ENCODE measurements around the gene GNS. TPM values are rescaled to one million over a fixed set of nuclear protein-coding genes. Genes with fewer than 3 reads are reported as not detected.

GNS gene
- total and polyA plus RNA-seq, 2 of the 13 experiments (the other 11 are each of a cell fraction or from before 2014, with no cell fraction given) = 49.8 to 51.0 TPM

GRCh38 chr12:64759035-64759894 is at the start of gene GNS (continued):
- TF ChIP-seq NR2F1 (CRISPR knock-in tag; IDR thresholded peaks at IDR 0.05) (peak; percentile 72 to 84), BCL6 (CRISPR knock-in tag; IDR thresholded peaks at IDR 0.05) (peak; percentile 48), POLR2A (IDR thresholded peaks at IDR 0.05; ENCODE audit: insufficient read depth in 1 of 2, low read depth in 2 of 2, low read length in 2 of 2) (peak; percentile 54 to 79), ZNF629 (CRISPR knock-in tag; conservative IDR thresholded peaks at IDR 0.05) (no peak), ZNF121 (CRISPR knock-in tag; IDR thresholded peaks at IDR 0.05) (no peak), ZNF251 (CRISPR knock-in tag; IDR thresholded peaks at IDR 0.05) (no peak), REPIN1 (CRISPR knock-in tag; IDR thresholded peaks at IDR 0.05; ENCODE audit: borderline replicate concordance, low read depth) (peak; percentile 63), MED8 (CRISPR knock-in tag; IDR thresholded peaks at IDR 0.05; ENCODE audit: insufficient replicate concordance) (no peak), ZBTB21 (CRISPR knock-in tag; IDR thresholded peaks at IDR 0.05) (no peak), RBM22 (optimal IDR thresholded peaks at IDR 0.05; ENCODE audit: low read length) (no peak), ZNF7 (CRISPR knock-in tag; IDR thresholded peaks at IDR 0.05) (no peak), ELF4 (CRISPR knock-in tag; IDR thresholded peaks at IDR 0.05; ENCODE audit: borderline replicate concordance) (no peak), ZFX (CRISPR knock-in tag; IDR thresholded peaks at IDR 0.05; ENCODE audit: low read depth) (peak; percentile 38; the same call in 1 of the 2 replicates), ZSCAN29 (CRISPR knock-in tag; conservative IDR thresholded peaks at IDR 0.05) (no peak), LCORL (IDR thresholded peaks at IDR 0.05) (no peak), LCORL (CRISPR knock-in tag; IDR thresholded peaks at IDR 0.05) (peak; percentile 74), BRD4 (CRISPR knock-in tag; IDR thresholded peaks at IDR 0.05) (peak; percentile 67), ZNF354B (CRISPR knock-in tag; IDR thresholded peaks at IDR 0.05) (no peak), RFX5 (IDR thresholded peaks at IDR 0.05; ENCODE audit: low read depth, low read length) (no peak), HHEX (CRISPR knock-in tag; IDR thresholded peaks at IDR 0.05) (no peak), ZBTB1 (CRISPR knock-in tag; IDR thresholded peaks at IDR 0.05; ENCODE audit: borderline replicate concordance) (no peak), ZNF383 (CRISPR knock-in tag; IDR thresholded peaks at IDR 0.05; ENCODE audit: borderline replicate concordance) (no peak), ZNF792 (CRISPR knock-in tag; IDR thresholded peaks at IDR 0.05) (no peak), PBX2 (CRISPR knock-in tag; IDR thresholded peaks at IDR 0.05) (no peak), MBD4 (IDR thresholded peaks at IDR 0.05; ENCODE audit: borderline replicate concordance, low read length) (no peak)
- TF ChIP-seq, protein P1, sequence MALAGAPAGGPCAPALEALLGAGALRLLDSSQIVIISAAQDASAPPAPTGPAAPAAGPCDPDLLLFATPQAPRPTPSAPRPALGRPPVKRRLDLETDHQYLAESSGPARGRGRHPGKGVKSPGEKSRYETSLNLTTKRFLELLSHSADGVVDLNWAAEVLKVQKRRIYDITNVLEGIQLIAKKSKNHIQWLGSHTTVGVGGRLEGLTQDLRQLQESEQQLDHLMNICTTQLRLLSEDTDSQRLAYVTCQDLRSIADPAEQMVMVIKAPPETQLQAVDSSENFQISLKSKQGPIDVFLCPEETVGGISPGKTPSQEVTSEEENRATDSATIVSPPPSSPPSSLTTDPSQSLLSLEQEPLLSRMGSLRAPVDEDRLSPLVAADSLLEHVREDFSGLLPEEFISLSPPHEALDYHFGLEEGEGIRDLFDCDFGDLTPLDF (CRISPR knock-in tag; IDR thresholded peaks at IDR 0.05) = no peak
- TF ChIP-seq, protein P2, sequence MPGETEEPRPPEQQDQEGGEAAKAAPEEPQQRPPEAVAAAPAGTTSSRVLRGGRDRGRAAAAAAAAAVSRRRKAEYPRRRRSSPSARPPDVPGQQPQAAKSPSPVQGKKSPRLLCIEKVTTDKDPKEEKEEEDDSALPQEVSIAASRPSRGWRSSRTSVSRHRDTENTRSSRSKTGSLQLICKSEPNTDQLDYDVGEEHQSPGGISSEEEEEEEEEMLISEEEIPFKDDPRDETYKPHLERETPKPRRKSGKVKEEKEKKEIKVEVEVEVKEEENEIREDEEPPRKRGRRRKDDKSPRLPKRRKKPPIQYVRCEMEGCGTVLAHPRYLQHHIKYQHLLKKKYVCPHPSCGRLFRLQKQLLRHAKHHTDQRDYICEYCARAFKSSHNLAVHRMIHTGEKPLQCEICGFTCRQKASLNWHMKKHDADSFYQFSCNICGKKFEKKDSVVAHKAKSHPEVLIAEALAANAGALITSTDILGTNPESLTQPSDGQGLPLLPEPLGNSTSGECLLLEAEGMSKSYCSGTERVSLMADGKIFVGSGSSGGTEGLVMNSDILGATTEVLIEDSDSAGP (CRISPR knock-in tag; IDR thresholded peaks at IDR 0.05; ENCODE audit: borderline replicate concordance) = peak; percentile 90; the same call in 1 of the 2 replicates
- TF ChIP-seq, protein P3, sequence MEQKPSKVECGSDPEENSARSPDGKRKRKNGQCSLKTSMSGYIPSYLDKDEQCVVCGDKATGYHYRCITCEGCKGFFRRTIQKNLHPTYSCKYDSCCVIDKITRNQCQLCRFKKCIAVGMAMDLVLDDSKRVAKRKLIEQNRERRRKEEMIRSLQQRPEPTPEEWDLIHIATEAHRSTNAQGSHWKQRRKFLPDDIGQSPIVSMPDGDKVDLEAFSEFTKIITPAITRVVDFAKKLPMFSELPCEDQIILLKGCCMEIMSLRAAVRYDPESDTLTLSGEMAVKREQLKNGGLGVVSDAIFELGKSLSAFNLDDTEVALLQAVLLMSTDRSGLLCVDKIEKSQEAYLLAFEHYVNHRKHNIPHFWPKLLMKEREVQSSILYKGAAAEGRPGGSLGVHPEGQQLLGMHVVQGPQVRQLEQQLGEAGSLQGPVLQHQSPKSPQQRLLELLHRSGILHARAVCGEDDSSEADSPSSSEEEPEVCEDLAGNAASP (CRISPR knock-in tag; IDR thresholded peaks at IDR 0.05; ENCODE audit: borderline replicate concordance) = no peak

Measured in HepG2 (cell line).